Neural cell (in vitro differentiated cells): ENCODE results near the gene TRMT10B. TPM values are rescaled to one million over a fixed set of nuclear protein-coding genes. Genes with fewer than 3 reads are reported as not detected.

Experiments
- H2AFZ ChIP-seq: fragments of 200-600, 300-800 bp; sonication (generic), shearing (Covaris generic); 2 replicates; pipeline ENCODE4 v1.6.0; 2014; ENCODE audit warnings: low read depth, mild to moderate bottlenecking, antibody characterized with exemption, low read length, moderate library complexity
- H3F3A ChIP-seq: fragments of 200-600 bp; shearing (Covaris generic); 2 replicates; pipeline ENCODE4 v1.6.1; 2016; ENCODE audit warnings: mild to moderate bottlenecking, moderate library complexity, mixed read lengths, antibody characterized with exemption, low read length; ENCODE audit not compliant: insufficient read depth, poor library complexity, severe bottlenecking
- H3K27ac ChIP-seq: fragments of 200-600, 300-800 bp; sonication (generic), shearing (Covaris generic); 2 replicates; pipeline ENCODE4 v1.5.1; 2014; ENCODE audit warnings: mild to moderate bottlenecking, low read length, moderate library complexity
- H3K27me3 ChIP-seq: fragments of 300-800, 200-600 bp; sonication (generic), shearing (Covaris generic); 2 replicates; pipeline ENCODE4 v1.6.0; 2014; ENCODE audit warnings: mild to moderate bottlenecking, low read depth, low read length, moderate library complexity; ENCODE audit not compliant: insufficient read depth
- H3K36me3 ChIP-seq: fragments of 300-800, 200-600 bp; sonication (generic), shearing (Covaris generic); 2 replicates; pipeline ENCODE4 v1.5.1; 2014; ENCODE audit warnings: mild to moderate bottlenecking, antibody characterized with exemption, low read length, moderate library complexity; ENCODE audit not compliant: insufficient read depth
- H3K4me2 ChIP-seq: fragments of 300-800, 200-600 bp; sonication (generic), shearing (Covaris generic); 2 replicates; pipeline ENCODE4 v1.6.0; 2014; ENCODE audit warnings: mild to moderate bottlenecking, low read length
- H3K4me3 ChIP-seq: fragments of 300-800, 200-600 bp; sonication (generic), shearing (Covaris generic); 2 replicates; pipeline ENCODE4 v1.5.1; 2014; ENCODE audit warnings: mild to moderate bottlenecking, low read length, moderate library complexity
- H3K79me2 ChIP-seq: fragments of 200-600 bp; shearing (Covaris generic); replicated peaks from 2 replicates; pipeline ENCODE4 v1.6.0; 2014; ENCODE audit warnings: mild to moderate bottlenecking, low read length, moderate library complexity; ENCODE audit not compliant: insufficient read depth
- H3K9ac ChIP-seq: fragments of 300-800, 200-600 bp; sonication (generic), shearing (Covaris generic); 2 replicates; pipeline ENCODE4 v1.6.1; 2016; ENCODE audit warnings: mild to moderate bottlenecking, low read length, mixed read lengths
- H3K9me2 ChIP-seq: fragments of 200-600 bp; shearing (Covaris generic); 2 replicates; pipeline ENCODE4 v1.6.1; 2016; ENCODE audit warnings: mild to moderate bottlenecking, low read length, mixed read lengths; ENCODE audit not compliant: insufficient read depth
- H3K9me3 ChIP-seq: fragments of 200-600, 300-800 bp; sonication (generic), shearing (Covaris generic); 2 replicates; pipeline ENCODE4 v1.6.1; 2016; ENCODE audit warnings: mild to moderate bottlenecking, mixed run types, low read length, moderate library complexity, mixed read lengths
- H4K20me1 ChIP-seq: fragments of 200-600 bp; shearing (Covaris generic); 2 replicates; pipeline ENCODE4 v1.6.1; 2016; ENCODE audit warnings: mild to moderate bottlenecking, mixed run types; ENCODE audit not compliant: insufficient read depth
- CTCF ChIP-seq: fragments of 450-650 bp; IDR thresholded peaks from 2 replicates; pipeline ENCODE4 v1.5.1; 2014; ENCODE audit warnings: antibody characterized with exemption, mild to moderate bottlenecking, moderate library complexity; ENCODE audit not compliant: poor library complexity, severe bottlenecking
- EP300 ChIP-seq: fragments of 450-650 bp; conservative IDR thresholded peaks from 2 replicates; pipeline ENCODE4 v1.6.1; 2014; ENCODE audit warnings: antibody characterized with exemption, mild to moderate bottlenecking, moderate library complexity; ENCODE audit not compliant: poor library complexity, severe bottlenecking
- EZH2 ChIP-seq: fragments of 200-600, 300-800 bp; shearing (Covaris generic), sonication (generic); IDR thresholded peaks from 2 replicates; pipeline ENCODE4 v1.6.1; 2014; ENCODE audit warnings: antibody characterized with exemption, low read length, borderline replicate concordance, mild to moderate bottlenecking; ENCODE audit not compliant: insufficient read depth, poor library complexity, severe bottlenecking
- MXI1 ChIP-seq: fragments of 450-650 bp; conservative IDR thresholded peaks from 2 replicates; pipeline ENCODE4 v1.6.1; 2014; ENCODE audit warnings: antibody characterized with exemption, mild to moderate bottlenecking; ENCODE audit not compliant: poor library complexity, severe bottlenecking
- POLR2AphosphoS5 ChIP-seq: IDR thresholded peaks from 2 replicates; pipeline ENCODE4 v1.6.1; 2012
- RAD21 ChIP-seq: fragments of 450-650 bp; conservative IDR thresholded peaks from 2 replicates; pipeline ENCODE4 v1.6.1; 2014; ENCODE audit warnings: antibody characterized with exemption, mild to moderate bottlenecking, moderate library complexity
- REST ChIP-seq: IDR thresholded peaks from 2 replicates; pipeline ENCODE4 v1.6.1; 2012; ENCODE audit warnings: borderline replicate concordance
- SMC3 ChIP-seq: fragments of 450-650 bp; conservative IDR thresholded peaks from 2 replicates; pipeline ENCODE4 v1.6.1; 2014; ENCODE audit warnings: antibody characterized with exemption, mild to moderate bottlenecking, moderate library complexity; ENCODE audit not compliant: poor library complexity
- TAF1 ChIP-seq: IDR thresholded peaks from 2 replicates; pipeline ENCODE4 v1.6.1; 2012; ENCODE audit warnings: low read depth
- polyA plus RNA-seq: library from polyadenylated mRNA; depleted of rRNA; stranded (reverse); fragments of >200 nt; gene quantifications from 2 replicates; pipeline ENCODE4 v1.2.3, GENCODE V29; 2014

Gene TRMT10B
- polyA plus RNA-seq, 1 donor from 2014 or later = 11.2 TPM

- H3K27ac ChIP-seq = no peak overlapping the region
- H3K27me3 ChIP-seq = no peaks in the 10 kb centered on the region
- H3K79me2 ChIP-seq = no peaks in the 10 kb centered on the region
- no peak for TF ChIP-seq EZH2
- no peak for TF ChIP-seq SMC3
- no peak for TF ChIP-seq CTCF
- no peak for TF ChIP-seq TAF1
- TF ChIP-seq EP300 = no peak
- TF ChIP-seq POLR2AphosphoS5 = no peak
- no peak for TF ChIP-seq RAD21
- no peak for TF ChIP-seq MXI1
- TF ChIP-seq REST = no peak
- no peak overlapping the region for H3K4me2 ChIP-seq
- no peaks in the 10 kb centered on the region for H3K9me3 ChIP-seq
- no peak overlapping the region for H2AFZ ChIP-seq
- H3F3A ChIP-seq = no peaks in the 10 kb centered on the region
- H3K9ac ChIP-seq = no peak overlapping the region
- no peaks in the 10 kb centered on the region for H3K9me2 ChIP-seq
- H4K20me1 ChIP-seq = no peaks in the 10 kb centered on the region
- H3K36me3 ChIP-seq = no peaks in the 10 kb centered on the region
- no peak overlapping the region for H3K4me3 ChIP-seq
These were observed 38.5 kb downstream of the TRMT10B start for GRCh38 chr9:37792122-37792521.

- TF ChIP-seq POLR2AphosphoS5 (no peak), RAD21 (no peak), CTCF (no peak), EP300 (no peak), MXI1 (no peak), TAF1 (no peak)
- H4K20me1 ChIP-seq = no peaks in the 10 kb centered on the region
- no peak overlapping the region for H2AFZ ChIP-seq
- H3K4me2 ChIP-seq = no peak overlapping the region
- H3K4me3 ChIP-seq = no peak overlapping the region
- H3K27ac ChIP-seq = no peak overlapping the region
- no peaks in the 10 kb centered on the region for H3K9me2 ChIP-seq
- no peak overlapping the region for H3K9ac ChIP-seq
- H3K36me3 ChIP-seq = no peaks in the 10 kb centered on the region
- no peaks in the 10 kb centered on the region for H3K79me2 ChIP-seq
- no peaks in the 10 kb centered on the region for H3F3A ChIP-seq
- H3K27me3 ChIP-seq = no peaks in the 10 kb centered on the region
- H3K9me3 ChIP-seq = no peaks in the 10 kb centered on the region
These were observed 42.6 kb downstream of the TRMT10B start for GRCh38 chr9:37796232-37796631.
